GM13977 (cell line): ENCODE measurements around the gene HPSE2.

Experiments
- DNase-seq: peaks from one replicate; pipeline ENCODE4 v3.0.0; 2012; ENCODE audit warnings: low spot score
- CTCF ChIP-seq: IDR thresholded peaks from 2 replicates; pipeline ENCODE4 v1.5.1; 2012; ENCODE audit warnings: mild to moderate bottlenecking, control low read depth; ENCODE audit not compliant: insufficient read depth; ENCODE audit errors: extremely low read depth, missing control alignments
- in situ Hi-C: fragments of 300-500 bp; cut with MboI; formaldehyde crosslinking; loops from one replicate; pipeline ENCODE4 v1.12.0; 2022; ENCODE audit warnings: low sequenced_read_pairs, low pct_unique_long_range_greater_than_20kb, mixed read lengths, inconsistent platforms; ENCODE audit not compliant: unreplicated experiment

Gene HPSE2

GRCh38 chr10:98878418-98878817, 357.2 kb downstream of the HPSE2 start:
- in situ Hi-C loops: no loop called here
- no peak for TF ChIP-seq CTCF
- DNase-seq: no peak

GRCh38 chr10:98861962-98862361, 373.7 kb downstream of the HPSE2 start:
- TF ChIP-seq CTCF: no peak
- DNase-seq: no peak
- in situ Hi-C loops: no loop called here

- no peak for TF ChIP-seq CTCF
- DNase-seq: no peak
- in situ Hi-C loops: no loop called here
Observed at GRCh38 chr10:98858525-98858924, 377.1 kb downstream of the HPSE2 start.

GRCh38 chr10:98855403-98856189, 380.1 kb downstream of the HPSE2 start:
- in situ Hi-C loops: no loop called here
- TF ChIP-seq CTCF: no peak
- no peak for DNase-seq

GRCh38 chr10:98852686-98853085, 383.0 kb downstream of the HPSE2 start:
- in situ Hi-C loops: no loop called here
- DNase-seq: no peak
- TF ChIP-seq CTCF: no peak

- in situ Hi-C loops: no loop called here
- DNase-seq: no peak
- TF ChIP-seq CTCF: no peak
Observed at GRCh38 chr10:98848361-98848760, 387.3 kb downstream of the HPSE2 start.

- TF ChIP-seq CTCF: no peak
- in situ Hi-C loops: no loop called here
- DNase-seq: no peak
Observed at GRCh38 chr10:98846787-98847186, 388.9 kb downstream of the HPSE2 start.
